ENCODE measurements around the gene SKIDA1. TPM values are rescaled to one million over a fixed set of nuclear protein-coding genes. Genes with fewer than 3 reads are reported as not detected.
A peak's percentile ranks its signal among the peaks of the same experiment; 100 is the strongest.

Gene SKIDA1
- total RNA-seq, 4 donors from 2014 or later: 0.39 to 5.2 (median 2.3) TPM

- Histone ChIP-seq H3K9me3 (no peaks in the 10 kb centered on the region), H3K4me1 (peaks cover 0 to 73% (median 2%) of the 10 kb centered on the region in 4 donors), H3K27ac (peak overlapping the region; percentile 74 to 99 (median 84)), H3K27me3 (peaks cover 0 to 14% of the 10 kb centered on the region in 2 donors), H3K4me3 (peak overlapping the region in 3 of 4 donors; percentile 49 to 76 (median 53)), H3K36me3 (no peaks in the 10 kb centered on the region)
- DNase-seq (ENCODE audit: low spot score in 2 of 2): no peak
- TF ChIP-seq CTCF (IDR thresholded peaks at IDR 0.05): no peak
- no peak for TF ChIP-seq EP300 (IDR thresholded peaks at IDR 0.05)
- no peak for TF ChIP-seq POLR2A (IDR thresholded peaks at IDR 0.05)
Measured at GRCh38 chr10:21520509-21520908, 5.0 kb downstream of the SKIDA1 start.

DNA sequence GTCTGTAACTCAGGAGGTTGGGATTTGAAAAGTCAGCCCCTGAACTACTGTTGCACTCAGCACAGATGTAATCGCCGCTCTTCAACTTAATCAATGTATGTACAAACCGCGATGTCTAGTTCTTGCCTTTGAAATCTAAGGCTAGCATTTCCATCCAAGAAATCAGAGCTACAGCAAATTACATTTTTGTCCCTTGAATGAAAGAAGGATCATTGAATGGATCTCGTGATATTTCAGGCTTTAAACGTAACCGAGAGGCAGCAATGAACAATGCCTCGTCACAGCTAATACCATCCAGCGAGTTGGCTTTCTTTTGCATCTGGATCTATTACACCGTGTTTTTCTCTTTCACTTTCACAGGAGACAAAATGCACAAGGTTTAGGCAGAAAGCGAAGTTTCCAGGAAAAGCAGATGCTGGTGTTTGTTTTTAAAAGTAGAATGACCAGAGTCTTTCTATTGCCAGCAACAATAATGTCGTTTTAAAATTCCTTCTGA is 5.5 kb downstream of the SKIDA1 start:
- DNase-seq (ENCODE audit: low spot score in 2 of 2): no peak

GRCh38 chr10:21519397-21519933 is 6.0 kb downstream of the SKIDA1 start:
- 14 to 17% methylated on average over 11 of the region's 11 CpGs for WGBS, 2 donors
- H3K36me3 ChIP-seq: no peaks in the 10 kb centered on the region
- peaks cover 0 to 69% (median 2%) of the 10 kb centered on the region in 4 donors for H3K4me1 ChIP-seq
- DNase-seq (ENCODE audit: low spot score in 2 of 2): no peak
- H3K9me3 ChIP-seq: no peaks in the 10 kb centered on the region
- peak overlapping the region; percentile 44 to 76 (median 51) for H3K4me3 ChIP-seq
- H3K27me3 ChIP-seq: peaks cover 0 to 14% of the 10 kb centered on the region in 2 donors
- peak overlapping the region; percentile 74 to 99 (median 84) for H3K27ac ChIP-seq
- TF ChIP-seq CTCF (IDR thresholded peaks at IDR 0.05) (no peak), EP300 (IDR thresholded peaks at IDR 0.05) (no peak), POLR2A (IDR thresholded peaks at IDR 0.05) (no peak)

More for the DNA sequence above, 5.5 kb downstream of the SKIDA1 start:
- no peaks in the 10 kb centered on the region for H3K9me3 ChIP-seq
- 5% methylated on average over 12 of the region's 12 CpGs for WGBS, 2 donors
- H3K36me3 ChIP-seq: no peaks in the 10 kb centered on the region
- peak overlapping the region; percentile 44 to 76 (median 51) for H3K4me3 ChIP-seq
- H3K27me3 ChIP-seq: peaks cover 0 to 14% of the 10 kb centered on the region in 2 donors
- peak in 1 of 2 donors; percentile 65 for TF ChIP-seq EP300 (IDR thresholded peaks at IDR 0.05)
- no peak for TF ChIP-seq POLR2A (IDR thresholded peaks at IDR 0.05)
- peak overlapping the region; percentile 74 to 99 (median 84) for H3K27ac ChIP-seq
- peaks cover 0 to 74% (median 2%) of the 10 kb centered on the region in 4 donors for H3K4me1 ChIP-seq

GRCh38 chr10:21518641-21519396 is 6.7 kb downstream of the SKIDA1 start:
- Histone ChIP-seq H3K4me1 (peaks cover 0 to 62% (median 2%) of the 10 kb centered on the region in 4 donors), H3K36me3 (no peaks in the 10 kb centered on the region), H3K4me3 (peak overlapping the region; percentile 44 to 76 (median 51)), H3K9me3 (no peaks in the 10 kb centered on the region), H3K27me3 (peaks cover 0 to 14% of the 10 kb centered on the region in 2 donors), H3K27ac (peak overlapping the region; percentile 74 to 99 (median 84))
- DNase-seq (ENCODE audit: low spot score in 2 of 2): no peak
- 8 to 18% methylated on average over 16 of the region's 16 CpGs for WGBS, 2 donors
- TF ChIP-seq CTCF (IDR thresholded peaks at IDR 0.05) (no peak), EP300 (IDR thresholded peaks at IDR 0.05) (no peak), POLR2A (IDR thresholded peaks at IDR 0.05) (no peak)

GRCh38 chr10:21518149-21518640 is 7.3 kb downstream of the SKIDA1 start:
- DNase-seq (ENCODE audit: low spot score in 2 of 2): no peak
- peaks cover 0 to 62% (median 2%) of the 10 kb centered on the region in 4 donors for H3K4me1 ChIP-seq
- no peaks in the 10 kb centered on the region for H3K36me3 ChIP-seq
- H3K9me3 ChIP-seq: no peaks in the 10 kb centered on the region
- peaks cover 0 to 14% of the 10 kb centered on the region in 2 donors for H3K27me3 ChIP-seq
- TF ChIP-seq EP300 (IDR thresholded peaks at IDR 0.05) (no peak), CTCF (IDR thresholded peaks at IDR 0.05) (no peak), POLR2A (IDR thresholded peaks at IDR 0.05) (no peak)
- H3K4me3 ChIP-seq: peak overlapping the region; percentile 44 to 76 (median 51)
- whole genome bisulfite sequencing, 2 donors: 21 to 24% methylated on average over 13 of the region's 13 CpGs
- H3K27ac ChIP-seq: peak overlapping the region; percentile 74 to 99 (median 84)

Data from tibial nerve (tissue), 4 donors.